ENCODE measurements around the gene ME1. TPM values are rescaled to one million over a fixed set of nuclear protein-coding genes. Genes with fewer than 3 reads are reported as not detected.

Gene ME1
- total RNA-seq, 3 donors from 2014 or later: 2.6 to 10.4 (median 7.3) TPM

- Histone ChIP-seq H3K4me1 (ENCODE audit: low read depth) (no peaks in the 10 kb centered on the region), H3K9me3 (no peaks in the 10 kb centered on the region), H3K36me3 (ENCODE audit: low read depth) (no peaks in the 10 kb centered on the region), H3K4me3 (no peak overlapping the region)
- intact Hi-C loops (cut with DNase I, micrococcal nuclease): no loop called here
- ATAC-seq: no peak
- TF ChIP-seq, protein P1, sequence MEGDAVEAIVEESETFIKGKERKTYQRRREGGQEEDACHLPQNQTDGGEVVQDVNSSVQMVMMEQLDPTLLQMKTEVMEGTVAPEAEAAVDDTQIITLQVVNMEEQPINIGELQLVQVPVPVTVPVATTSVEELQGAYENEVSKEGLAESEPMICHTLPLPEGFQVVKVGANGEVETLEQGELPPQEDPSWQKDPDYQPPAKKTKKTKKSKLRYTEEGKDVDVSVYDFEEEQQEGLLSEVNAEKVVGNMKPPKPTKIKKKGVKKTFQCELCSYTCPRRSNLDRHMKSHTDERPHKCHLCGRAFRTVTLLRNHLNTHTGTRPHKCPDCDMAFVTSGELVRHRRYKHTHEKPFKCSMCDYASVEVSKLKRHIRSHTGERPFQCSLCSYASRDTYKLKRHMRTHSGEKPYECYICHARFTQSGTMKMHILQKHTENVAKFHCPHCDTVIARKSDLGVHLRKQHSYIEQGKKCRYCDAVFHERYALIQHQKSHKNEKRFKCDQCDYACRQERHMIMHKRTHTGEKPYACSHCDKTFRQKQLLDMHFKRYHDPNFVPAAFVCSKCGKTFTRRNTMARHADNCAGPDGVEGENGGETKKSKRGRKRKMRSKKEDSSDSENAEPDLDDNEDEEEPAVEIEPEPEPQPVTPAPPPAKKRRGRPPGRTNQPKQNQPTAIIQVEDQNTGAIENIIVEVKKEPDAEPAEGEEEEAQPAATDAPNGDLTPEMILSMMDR (IDR thresholded peaks at IDR 0.05): no peak
- DNase-seq: no peak
These were observed 199.7 kb downstream of the ME1 start for GRCh38 chr6:83231146-83231545.

DNA sequence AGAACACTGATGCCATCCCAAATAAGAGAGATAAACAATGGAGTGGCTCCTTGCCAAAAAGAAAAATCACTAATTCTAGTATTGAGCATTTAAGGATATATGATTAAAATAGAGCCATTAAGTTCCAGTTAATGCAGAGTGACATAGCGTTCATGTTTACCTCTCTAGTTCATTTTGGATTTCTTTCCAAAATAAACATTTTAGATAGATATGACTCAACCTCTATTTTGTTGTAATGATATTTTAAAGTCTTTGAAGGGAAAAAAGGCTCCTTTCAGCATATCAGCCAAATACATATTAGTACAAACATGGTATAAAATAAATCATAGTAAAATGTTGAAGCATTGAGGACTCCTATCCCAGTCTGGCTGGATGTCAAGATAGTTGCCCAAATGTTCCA lies 204.3 kb downstream of the ME1 start:
- intact Hi-C loops (cut with DNase I, micrococcal nuclease): loop anchor here in 1 of 2 donors (10.0 kb wide), 1 partner anchor 288 kb away; the partner anchor contains the start of gene PRSS35
- no peaks in the 10 kb centered on the region for H3K9me3 ChIP-seq
- ATAC-seq (no peak), DNase-seq (no peak)
- no peaks in the 10 kb centered on the region for H3K36me3 ChIP-seq (ENCODE audit: low read depth)
- H3K4me3 ChIP-seq: no peak overlapping the region
- TF ChIP-seq, protein P1 (IDR thresholded peaks at IDR 0.05): no peak
- H3K4me1 ChIP-seq (ENCODE audit: low read depth): no peaks in the 10 kb centered on the region

DNA sequence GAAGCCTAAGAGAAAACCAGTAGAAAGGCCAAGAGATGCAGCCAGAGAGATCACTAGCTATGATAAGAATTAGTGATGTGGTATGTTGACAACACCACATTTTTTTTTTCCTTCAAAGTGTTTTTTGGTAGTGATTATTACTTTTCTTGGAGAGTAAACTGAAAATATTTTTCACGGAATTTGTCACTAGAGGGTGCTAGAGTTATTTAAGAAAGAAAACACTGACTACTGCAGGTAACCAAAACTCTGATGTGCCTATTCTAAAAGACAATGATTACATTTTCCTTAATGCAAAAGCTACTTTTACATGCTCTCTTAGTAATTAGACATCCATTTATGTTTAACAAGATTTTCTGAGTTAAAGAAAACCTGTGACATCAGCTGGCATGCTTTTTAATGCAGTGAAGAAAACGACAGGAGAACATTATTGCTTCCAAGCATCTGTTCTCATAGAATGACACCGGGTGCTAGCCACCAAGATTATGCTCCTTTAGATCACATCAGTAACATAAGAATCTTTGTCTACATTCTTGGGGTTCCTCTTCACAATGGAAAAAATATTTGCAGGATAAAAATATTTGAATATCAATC lies 208.9 kb downstream of the ME1 start:
- H3K4me3 ChIP-seq: no peak overlapping the region
- ATAC-seq: no peak
- intact Hi-C loops (cut with DNase I, micrococcal nuclease): loop anchor here (5.0 to 10.0 kb wide), 2 partner anchors 290 to 293 kb away; partner anchors contain the start of gene PRSS35 (in 2 of the 2)

DNA sequence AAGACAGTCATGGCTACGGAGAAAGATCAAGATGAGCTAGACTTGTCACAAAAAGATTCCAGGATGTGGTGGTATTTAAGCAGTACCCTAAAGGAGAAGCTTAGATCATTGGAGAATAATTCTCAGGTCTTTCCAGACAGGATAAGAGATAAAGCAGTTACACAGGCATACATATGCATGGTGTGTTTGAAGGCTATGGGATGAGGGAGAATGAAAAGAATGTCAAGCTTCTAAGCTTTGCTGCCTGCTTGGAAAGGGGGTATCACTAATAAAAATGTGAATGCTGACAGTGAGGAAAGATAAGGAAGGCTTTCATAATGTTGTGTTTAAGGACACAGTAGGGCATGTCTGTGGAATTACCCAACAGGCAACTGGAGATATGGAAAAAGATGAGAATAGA lies 209.6 kb downstream of the ME1 start:
- intact Hi-C loops (cut with DNase I, micrococcal nuclease): loop anchor here (5.0 to 10.0 kb wide), 2 partner anchors 291 to 294 kb away; partner anchors contain the start of gene PRSS35 (in 2 of the 2)
- DNase-seq (no peak), ATAC-seq (no peak)
- no peaks in the 10 kb centered on the region for H3K4me1 ChIP-seq (ENCODE audit: low read depth)
- TF ChIP-seq, protein P1 (IDR thresholded peaks at IDR 0.05): no peak
- H3K9me3 ChIP-seq: no peaks in the 10 kb centered on the region
- H3K4me3 ChIP-seq: no peak overlapping the region
- no peaks in the 10 kb centered on the region for H3K36me3 ChIP-seq (ENCODE audit: low read depth)

More for the DNA sequence above, 208.9 kb downstream of the ME1 start:
- Histone ChIP-seq H3K36me3 (ENCODE audit: low read depth) (no peaks in the 10 kb centered on the region), H3K9me3 (no peaks in the 10 kb centered on the region), H3K4me1 (ENCODE audit: low read depth) (no peaks in the 10 kb centered on the region)
- TF ChIP-seq, protein P1 (IDR thresholded peaks at IDR 0.05): no peak
- no peak for DNase-seq

DNA sequence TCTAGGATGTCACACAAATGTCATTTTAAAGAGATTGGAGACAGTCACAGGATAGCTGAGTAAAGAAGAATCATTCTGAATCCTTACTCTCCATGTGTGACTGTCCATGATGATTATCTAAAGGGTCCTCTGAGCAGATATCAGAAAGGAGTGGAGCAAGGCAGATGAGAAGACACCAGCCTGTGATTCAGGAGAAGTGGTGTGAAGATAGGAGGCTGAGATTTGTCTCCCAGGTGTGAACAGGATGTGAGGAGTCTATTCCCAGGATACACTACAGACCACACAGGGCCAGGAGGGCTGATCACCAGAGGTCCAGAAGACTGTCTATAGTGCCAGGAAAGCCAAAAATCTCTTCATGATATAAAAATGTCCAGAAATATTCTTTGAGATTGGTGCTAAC lies 210.7 kb downstream of the ME1 start:
- no peak for ATAC-seq

More for the DNA sequence above, 210.7 kb downstream of the ME1 start:
- DNase-seq: no peak
- TF ChIP-seq, protein P1 (IDR thresholded peaks at IDR 0.05): no peak
- Histone ChIP-seq H3K4me3 (no peak overlapping the region), H3K36me3 (ENCODE audit: low read depth) (no peaks in the 10 kb centered on the region), H3K9me3 (no peaks in the 10 kb centered on the region), H3K4me1 (ENCODE audit: low read depth) (no peaks in the 10 kb centered on the region)
- intact Hi-C loops (cut with DNase I, micrococcal nuclease): loop anchor here (5.0 to 10.0 kb wide), 2 partner anchors 292 to 295 kb away; partner anchors contain the start of gene PRSS35 (in 2 of the 2)
